NCI-H446 treated with DMSO at 0.1 percent for 48 hours (cell line): ENCODE measurements around the gene TBC1D2.

Experiments used
- DNase-seq: peaks from one replicate; lab custom pipeline; 2025; lab: John Stamatoyannopoulos, UW

TBC1D2 gene

GRCh38 chr9:98241357-98242300 is 13.8 kb downstream of the TBC1D2 start:
- no peak for DNase-seq

- no peak for DNase-seq
Observed at GRCh38 chr9:98240475-98240874, 15.0 kb downstream of the TBC1D2 start.

GRCh38 chr9:98236901-98237487 is 18.5 kb downstream of the TBC1D2 start:
- DNase-seq = no peak

- no peak for DNase-seq
Observed at GRCh38 chr9:98235126-98235525, 20.3 kb downstream of the TBC1D2 start.

- DNase-seq = no peak
Observed at GRCh38 chr9:98234245-98234825, 21.1 kb downstream of the TBC1D2 start.

- DNase-seq = no peak
Observed at GRCh38 chr9:98232926-98233325, 22.5 kb downstream of the TBC1D2 start.

- DNase-seq = no peak
Observed at GRCh38 chr9:98231770-98232478, 23.5 kb downstream of the TBC1D2 start.

- no peak for DNase-seq
Observed at GRCh38 chr9:98230789-98231188, 24.7 kb downstream of the TBC1D2 start.

GRCh38 chr9:98230304-98230703 is 25.1 kb downstream of the TBC1D2 start:
- no peak for DNase-seq

GRCh38 chr9:98229620-98230019 is 25.8 kb downstream of the TBC1D2 start:
- no peak for DNase-seq

GRCh38 chr9:98229090-98229395 is 26.4 kb downstream of the TBC1D2 start:
- DNase-seq = no peak

GRCh38 chr9:98228392-98229089 is 26.9 kb downstream of the TBC1D2 start:
- no peak for DNase-seq

GRCh38 chr9:98227883-98228282 is 27.6 kb downstream of the TBC1D2 start:
- no peak for DNase-seq

- DNase-seq = no peak
Observed at GRCh38 chr9:98226957-98227356, 28.5 kb downstream of the TBC1D2 start.

GRCh38 chr9:98226516-98226915 is 28.9 kb downstream of the TBC1D2 start:
- no peak for DNase-seq

GRCh38 chr9:98225015-98225442 is 30.4 kb downstream of the TBC1D2 start:
- DNase-seq = no peak

GRCh38 chr9:98222885-98223691 is 32.4 kb downstream of the TBC1D2 start:
- no peak for DNase-seq

- no peak for DNase-seq
Observed at GRCh38 chr9:98220911-98221310, 34.5 kb downstream of the TBC1D2 start.

- no peak for DNase-seq
Observed at GRCh38 chr9:98219794-98220370, 35.6 kb downstream of the TBC1D2 start.

- no peak for DNase-seq
Observed at GRCh38 chr9:98219364-98219716, 36.1 kb downstream of the TBC1D2 start.
